ENCODE data around the gene MED10.

- no peak for TF ChIP-seq POLR2A (IDR thresholded peaks at IDR 0.05)
- TF ChIP-seq CTCF (IDR thresholded peaks at IDR 0.05), result no peak
- no peak for TF ChIP-seq POLR2AphosphoS5 (IDR thresholded peaks at IDR 0.05)
Measured at GRCh38 chr5:6347165-6347564, 31.2 kb downstream of the MED10 start.
